CD4-positive, alpha-beta T cell treated with Interleukin-4 for 1 hour (primary cell): Measurements from ENCODE around the gene ZNF716.
"Not testable (repeated sequence)": the region's sequence is repeated elsewhere in the genome, so short reads cannot be mapped to it uniquely, and the experiment has no call there.

Experiments
- DNase-seq, 2 donors: peaks; one replicate each; pipeline ENCODE4 v3.0.0-alpha.2; 2020 to 2022

ZNF716 gene

GRCh38 chr7:57427146-57427545 lies 22.8 kb upstream of the ZNF716 start:
- DNase-seq: no peak

GRCh38 chr7:57427594-57427993 lies 22.4 kb upstream of the ZNF716 start:
- DNase-seq: no peak

- DNase-seq: no peak
These were observed 17.4 kb upstream of the ZNF716 start for GRCh38 chr7:57432583-57432982.

- no peak for DNase-seq
These were observed 12.4 kb upstream of the ZNF716 start for GRCh38 chr7:57437581-57437980.

- no peak for DNase-seq
These were observed 11.7 kb upstream of the ZNF716 start for GRCh38 chr7:57438244-57438643.

- DNase-seq: no peak
These were observed 6.4 kb upstream of the ZNF716 start for GRCh38 chr7:57443567-57443966.

GRCh38 chr7:57469186-57469828 lies 19.3 kb downstream of the ZNF716 start:
- DNase-seq: not testable (repeated sequence)

- not testable (repeated sequence) for DNase-seq
These were observed 30.3 kb downstream of the ZNF716 start for GRCh38 chr7:57480304-57480703.

- not testable (repeated sequence) for DNase-seq
These were observed 35.0 kb downstream of the ZNF716 start for GRCh38 chr7:57485022-57485421.

GRCh38 chr7:57487957-57488356 lies 38.0 kb downstream of the ZNF716 start:
- no peak for DNase-seq

GRCh38 chr7:57495111-57495510 lies 45.1 kb downstream of the ZNF716 start:
- not testable (repeated sequence) for DNase-seq

GRCh38 chr7:57496395-57496794 lies 46.4 kb downstream of the ZNF716 start:
- DNase-seq: no peak

GRCh38 chr7:57505176-57505575 lies 55.2 kb downstream of the ZNF716 start:
- no peak for DNase-seq
